Testis (tissue), 3 donors: ENCODE results near the gene CCDC146. TPM values are rescaled to one million over a fixed set of nuclear protein-coding genes. Genes with fewer than 3 reads are reported as not detected.

Experiments used
- DNase-seq: peaks from one replicate; pipeline ENCODE4 v3.0.0-alpha.2; 2019
- H3K27ac ChIP-seq, 2 donors: fragments of 200-600 bp; sonication (generic); one replicate each; pipeline ENCODE4 v1.5.1; 2019
- H3K27me3 ChIP-seq: fragments of 200-600 bp; sonication (generic); one replicate; pipeline ENCODE4 v1.5.1; 2019
- H3K36me3 ChIP-seq: fragments of 200-600 bp; sonication (generic); one replicate; pipeline ENCODE4 v1.5.1; 2017; ENCODE audit warnings: low read depth; ENCODE audit errors: missing control alignments
- H3K4me1 ChIP-seq: fragments of 200-600 bp; sonication (generic); one replicate; pipeline ENCODE4 v1.5.1; 2019
- H3K4me3 ChIP-seq, 2 donors: fragments of 200-600 bp; sonication (generic); one replicate each; pipeline ENCODE4 v1.5.1; 2017 to 2019
- H3K9me3 ChIP-seq: fragments of 200-600 bp; sonication (generic); one replicate; pipeline ENCODE4 v1.5.1; 2017
- POLR2A ChIP-seq: fragments of 450-650 bp; IDR thresholded peaks from one replicate; pipeline ENCODE4 v1.6.1; 2017; ENCODE audit warnings: antibody characterized with exemption, mild to moderate bottlenecking, moderate library complexity
- WGBS, 2 donors: methylation state at CpG; one replicate each; pipeline ENCODE4 v1.1.5; 2018; 5-methylcytosine and 5-hydroxymethylcytosine counted together
- intact Hi-C: fragments of 100-400 bp; cut with DNase I; formaldehyde crosslinking; loops from one replicate; pipeline ENCODE4 v1.15.1; 2023; ENCODE audit warnings: low total_unique reads
- polyA plus RNA-seq: library from polyadenylated mRNA; stranded (reverse); fragments of 350-450 nt; fragmentation: Illumina TruSeq; extraction: RNeasy Lipid Tissue Mini Kit (QIAGEN cat#74804); gene quantifications from one replicate; pipeline ENCODE4 v1.2.3, GENCODE V29; 2014; ENCODE audit warnings: low read depth, low replicate concordance; ENCODE audit not compliant: insufficient read depth
- total RNA-seq, 2 donors: library from RNA; depleted of rRNA; stranded (reverse); fragments of >200 nt; gene quantifications; one replicate each; pipeline ENCODE4 v1.2.3, GENCODE V29; 2016
- TF ChIP-seq, protein P1 (sequence below), 3 experiments: fragments of 450-650 bp in 2 of 3; fragments of 200-600 bp in 1 of 3; sonication (generic) in 1 of 3; IDR thresholded peaks; one replicate each; pipeline ENCODE4 v1.5.1; 2016 to 2019; ENCODE audit warnings: antibody characterized with exemption in 3 of 3, mild to moderate bottlenecking in 2 of 3, moderate library complexity in 1 of 3

CCDC146 gene
- total and polyA plus RNA-seq, 3 donors from 2014 or later = 20.9 to 35.7 (median 34.3) TPM

DNA sequence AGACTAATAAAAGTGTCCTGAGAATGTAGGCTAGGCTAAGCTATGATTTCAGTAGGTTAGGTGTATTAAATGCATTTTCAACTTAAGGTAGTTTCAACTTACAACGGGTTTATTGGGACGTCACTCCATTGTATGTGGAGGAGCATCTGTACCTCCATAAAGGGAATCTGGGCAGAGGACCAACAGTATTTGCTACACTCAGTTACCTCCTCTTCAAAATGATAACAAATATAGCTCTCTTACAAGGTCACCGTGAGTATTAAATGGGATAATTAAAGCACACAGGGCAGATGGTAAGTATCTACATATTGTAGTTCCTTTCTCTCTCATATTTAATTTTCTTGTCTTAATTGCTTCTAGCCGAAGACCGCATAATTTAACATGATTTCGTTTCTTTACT is 136.2 kb downstream of the CCDC146 start:
- peak; percentile 61 for DNase-seq
- no peaks in the 10 kb centered on the region for H3K27me3 ChIP-seq
- no peaks in the 10 kb centered on the region for H3K36me3 ChIP-seq
- H3K4me3 ChIP-seq = no peak overlapping the region
- H3K4me1 ChIP-seq = no peaks in the 10 kb centered on the region
- TF ChIP-seq, protein P1, sequence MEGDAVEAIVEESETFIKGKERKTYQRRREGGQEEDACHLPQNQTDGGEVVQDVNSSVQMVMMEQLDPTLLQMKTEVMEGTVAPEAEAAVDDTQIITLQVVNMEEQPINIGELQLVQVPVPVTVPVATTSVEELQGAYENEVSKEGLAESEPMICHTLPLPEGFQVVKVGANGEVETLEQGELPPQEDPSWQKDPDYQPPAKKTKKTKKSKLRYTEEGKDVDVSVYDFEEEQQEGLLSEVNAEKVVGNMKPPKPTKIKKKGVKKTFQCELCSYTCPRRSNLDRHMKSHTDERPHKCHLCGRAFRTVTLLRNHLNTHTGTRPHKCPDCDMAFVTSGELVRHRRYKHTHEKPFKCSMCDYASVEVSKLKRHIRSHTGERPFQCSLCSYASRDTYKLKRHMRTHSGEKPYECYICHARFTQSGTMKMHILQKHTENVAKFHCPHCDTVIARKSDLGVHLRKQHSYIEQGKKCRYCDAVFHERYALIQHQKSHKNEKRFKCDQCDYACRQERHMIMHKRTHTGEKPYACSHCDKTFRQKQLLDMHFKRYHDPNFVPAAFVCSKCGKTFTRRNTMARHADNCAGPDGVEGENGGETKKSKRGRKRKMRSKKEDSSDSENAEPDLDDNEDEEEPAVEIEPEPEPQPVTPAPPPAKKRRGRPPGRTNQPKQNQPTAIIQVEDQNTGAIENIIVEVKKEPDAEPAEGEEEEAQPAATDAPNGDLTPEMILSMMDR (IDR thresholded peaks at IDR 0.05) = no peak
- no peak for TF ChIP-seq POLR2A
- no peaks in the 10 kb centered on the region for H3K9me3 ChIP-seq
- intact Hi-C loops = no loop called here
- no peak overlapping the region for H3K27ac ChIP-seq
- WGBS, 2 donors = 26 to 48% methylated on average over 6 of the region's 6 CpGs

DNA sequence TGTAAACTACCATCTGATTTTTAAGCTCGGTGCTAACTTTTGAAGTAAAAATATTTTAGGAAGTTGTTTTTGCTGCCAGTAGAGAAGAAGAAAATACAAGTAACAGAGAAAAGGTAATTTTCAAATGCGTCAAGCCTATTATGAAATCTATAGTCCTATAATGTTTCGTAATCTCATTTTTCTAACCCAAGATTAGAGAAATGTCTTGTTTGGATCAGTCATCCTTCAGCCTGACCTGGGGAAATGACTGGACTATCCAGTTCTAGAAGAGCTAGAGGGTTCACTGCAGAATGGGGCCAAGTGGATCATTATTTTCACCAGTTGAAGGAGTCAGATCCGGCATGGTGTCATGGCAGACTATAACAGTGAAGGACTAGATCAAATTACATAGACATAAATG is 139.9 kb downstream of the CCDC146 start:
- 92 to 97% methylated on average over 4 of the region's 4 CpGs for WGBS, 2 donors
- TF ChIP-seq, protein P1 (IDR thresholded peaks at IDR 0.05) = no peak
- TF ChIP-seq POLR2A = no peak
- Histone ChIP-seq H3K27me3 (no peaks in the 10 kb centered on the region), H3K4me3 (no peak overlapping the region), H3K27ac (no peak overlapping the region), H3K9me3 (no peaks in the 10 kb centered on the region), H3K4me1 (no peaks in the 10 kb centered on the region), H3K36me3 (no peaks in the 10 kb centered on the region)
- no peak for DNase-seq
- intact Hi-C loops = no loop called here

DNA sequence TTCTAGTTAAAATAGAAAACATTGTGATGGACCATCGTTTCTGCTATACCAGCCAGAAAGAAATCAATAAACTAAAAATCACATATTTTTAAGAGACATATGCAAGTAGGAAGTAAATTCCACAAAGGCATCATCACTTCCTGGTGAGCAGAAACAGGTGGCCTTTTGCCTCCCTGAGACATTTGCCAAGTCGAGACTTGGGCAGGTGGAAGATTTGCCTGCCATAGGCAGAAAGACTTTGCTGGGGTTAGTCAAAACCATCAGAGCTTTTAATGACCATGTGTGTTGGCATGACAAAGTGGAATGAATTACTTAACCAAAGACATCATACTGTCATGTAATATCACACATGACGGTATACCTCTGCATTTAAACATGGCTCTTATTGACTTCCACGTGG is 143.3 kb downstream of the CCDC146 start:
- Histone ChIP-seq H3K27ac (no peak overlapping the region), H3K9me3 (no peaks in the 10 kb centered on the region), H3K36me3 (no peaks in the 10 kb centered on the region), H3K4me3 (no peak overlapping the region), H3K4me1 (peaks cover 4% of the 10 kb centered on the region), H3K27me3 (no peaks in the 10 kb centered on the region)
- DNase-seq = no peak
- intact Hi-C loops = no loop called here
- WGBS, 2 donors = 84 to 85% methylated on average over 4 of the region's 4 CpGs
- TF ChIP-seq POLR2A = no peak
- TF ChIP-seq, protein P1 (IDR thresholded peaks at IDR 0.05) = no peak

DNA sequence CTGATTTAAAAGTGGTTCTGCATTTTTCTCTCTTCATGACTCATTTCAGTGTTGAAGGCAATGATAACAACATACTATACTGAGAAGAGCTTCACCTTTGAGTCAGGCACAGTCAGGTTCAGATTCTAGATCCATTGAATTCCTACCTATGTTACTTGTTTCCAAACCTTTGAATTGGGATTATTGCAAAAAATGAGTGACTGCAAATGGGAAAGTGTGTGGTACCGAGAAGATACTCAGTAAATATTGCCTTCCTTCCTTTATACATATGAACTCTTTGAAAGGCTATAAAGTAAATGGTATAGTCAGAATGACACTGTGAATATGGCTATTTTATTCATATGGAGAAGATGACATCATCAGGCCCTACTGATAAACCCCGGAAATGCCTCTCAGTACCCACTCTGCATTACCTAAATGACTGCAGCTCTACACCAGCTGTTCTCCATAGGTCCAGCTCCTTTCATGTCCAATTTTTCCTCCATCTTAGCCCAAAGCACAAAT is 143.9 kb downstream of the CCDC146 start:
- no peaks in the 10 kb centered on the region for H3K27me3 ChIP-seq
- no peak overlapping the region for H3K27ac ChIP-seq
- H3K4me3 ChIP-seq = no peak overlapping the region
- intact Hi-C loops = no loop called here
- no peaks in the 10 kb centered on the region for H3K36me3 ChIP-seq
- no peak for TF ChIP-seq POLR2A
- TF ChIP-seq, protein P1 (IDR thresholded peaks at IDR 0.05) = no peak
- H3K4me1 ChIP-seq = peaks cover 4% of the 10 kb centered on the region
- 83 to 90% methylated on average over 2 of the region's 2 CpGs for WGBS, 2 donors
- H3K9me3 ChIP-seq = no peaks in the 10 kb centered on the region
- no peak for DNase-seq

DNA sequence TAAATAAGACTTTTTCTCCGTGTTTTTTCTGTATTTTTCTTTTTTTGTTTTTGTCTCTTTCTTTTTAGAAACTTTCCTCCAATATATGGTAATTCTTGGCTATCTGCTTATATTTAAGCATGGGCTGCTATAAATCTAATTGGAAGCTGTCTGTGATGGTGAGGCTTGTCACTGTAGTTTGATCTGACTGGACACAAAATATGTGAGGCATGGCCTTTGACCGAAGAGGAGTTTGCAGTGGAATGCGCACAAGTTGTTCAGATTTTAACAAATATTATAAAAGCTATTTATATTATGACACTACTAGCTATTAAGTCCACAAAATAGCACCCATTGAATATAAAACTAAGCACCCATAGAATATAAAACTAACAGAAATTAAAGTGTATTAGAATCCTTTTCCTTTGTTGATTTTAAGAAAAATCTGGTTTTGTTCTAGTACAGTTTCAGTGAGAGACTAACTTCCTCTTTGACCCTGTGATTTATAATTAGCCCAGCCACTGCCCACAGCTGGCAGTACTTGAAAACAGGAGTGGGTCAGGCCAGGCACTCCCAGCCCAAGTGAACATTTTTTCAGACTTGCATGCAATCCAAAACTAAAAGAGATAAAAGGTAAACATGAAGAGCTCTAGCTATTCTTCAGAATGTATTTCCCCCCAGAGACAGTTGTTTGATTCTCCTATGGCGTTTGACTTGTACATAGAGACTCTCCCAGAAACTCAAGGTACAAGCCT is 147.1 kb downstream of the CCDC146 start:
- no peaks in the 10 kb centered on the region for H3K36me3 ChIP-seq
- no peak overlapping the region for H3K4me3 ChIP-seq
- no peaks in the 10 kb centered on the region for H3K9me3 ChIP-seq
- DNase-seq = peak; percentile 26
- TF ChIP-seq, protein P1 (IDR thresholded peaks at IDR 0.05) = no peak
- TF ChIP-seq POLR2A = no peak
- intact Hi-C loops = no loop called here
- peaks cover 4% of the 10 kb centered on the region for H3K4me1 ChIP-seq
- WGBS, 2 donors = 52 to 56% methylated on average over 4 of the region's 4 CpGs
- no peaks in the 10 kb centered on the region for H3K27me3 ChIP-seq
- no peak overlapping the region for H3K27ac ChIP-seq
